GM21717 (cell line): ENCODE results near the gene SH3TC2.
"Not testable (repeated sequence)": the region's sequence is repeated elsewhere in the genome, so short reads cannot be mapped to it uniquely, and the experiment has no call there.

Experiments
- ATAC-seq: cut with Tn5 transposase; IDR thresholded peaks from one replicate; pipeline ENCODE4 v1.9.1; 2021; ENCODE audit warnings: mild to moderate bottlenecking, moderate library complexity; ENCODE audit not compliant: unreplicated experiment

Gene SH3TC2

GRCh38 chr5:149063017-149063687 is at the start of gene SH3TC2:
Gene SH3TC2, minus strand, starts transcription at chr5:149063062. Its CDS starts 40 bp downstream, at chr5:149063022.
- no peak for ATAC-seq

DNA sequence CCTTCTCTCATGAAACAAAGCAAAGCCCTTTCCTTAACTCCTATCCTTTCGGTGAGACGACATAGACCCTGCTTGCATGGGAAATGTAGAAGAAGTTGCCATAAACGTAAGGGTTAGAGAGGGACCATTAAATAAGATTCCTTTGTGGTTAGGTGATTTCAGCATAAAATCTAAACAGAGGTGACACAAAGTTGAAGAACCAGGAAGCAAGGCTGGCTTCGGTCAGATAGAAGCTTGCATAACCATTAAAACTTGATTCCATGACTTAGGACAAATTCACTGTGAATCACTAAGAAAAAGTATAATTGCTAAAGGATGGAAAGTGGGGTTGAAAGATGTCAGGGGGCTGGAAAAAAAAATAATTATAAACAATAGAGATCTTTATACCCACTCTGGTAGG is 47.5 kb upstream of the SH3TC2 start:
- ATAC-seq = no peak

- ATAC-seq = no peak
Measured at GRCh38 chr5:149108651-149109280, 45.9 kb upstream of the SH3TC2 start.

GRCh38 chr5:149100331-149100730 is 37.5 kb upstream of the SH3TC2 start:
- no peak for ATAC-seq

DNA sequence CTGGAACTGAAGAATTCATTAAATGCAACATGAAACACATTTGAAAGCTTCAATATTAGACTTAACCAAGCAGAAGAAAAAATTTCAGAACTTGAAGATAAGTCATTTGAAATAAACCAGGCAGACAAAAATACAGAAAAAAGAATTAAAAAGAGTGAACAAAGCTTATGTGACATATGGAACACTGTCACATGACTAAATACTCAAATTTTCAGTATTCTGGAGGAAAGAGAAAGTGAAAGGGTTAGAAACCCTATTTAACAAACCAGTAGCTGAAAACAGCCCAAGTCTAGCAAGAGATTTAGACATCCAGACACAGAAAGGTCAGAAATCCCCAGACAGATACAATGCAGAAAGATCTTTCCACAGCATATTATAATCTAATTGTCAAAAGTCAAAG is 37.1 kb upstream of the SH3TC2 start:
- no peak for ATAC-seq

GRCh38 chr5:149094996-149095395 is 32.1 kb upstream of the SH3TC2 start:
- ATAC-seq = no peak

GRCh38 chr5:149093625-149094024 is 30.8 kb upstream of the SH3TC2 start:
- ATAC-seq = no peak

DNA sequence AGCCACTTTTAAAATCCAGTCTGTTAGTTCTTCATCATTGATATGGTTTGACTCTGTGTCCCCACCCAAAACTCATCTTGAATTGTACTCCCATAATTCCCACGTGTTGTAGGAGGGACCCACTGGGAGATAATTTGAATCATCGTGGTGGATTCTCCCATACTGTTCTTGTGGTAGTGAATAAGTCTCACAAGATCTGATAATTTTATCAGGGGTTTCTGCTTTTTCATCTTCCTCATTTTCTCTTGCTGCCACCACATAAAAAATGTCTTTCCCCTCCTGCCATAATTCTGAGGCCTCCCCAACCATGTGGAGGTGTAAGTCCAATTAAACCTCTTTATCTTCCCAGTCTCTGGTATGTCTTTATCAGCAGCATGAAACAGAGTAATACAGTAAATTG is 26.9 kb upstream of the SH3TC2 start:
- ATAC-seq = no peak

DNA sequence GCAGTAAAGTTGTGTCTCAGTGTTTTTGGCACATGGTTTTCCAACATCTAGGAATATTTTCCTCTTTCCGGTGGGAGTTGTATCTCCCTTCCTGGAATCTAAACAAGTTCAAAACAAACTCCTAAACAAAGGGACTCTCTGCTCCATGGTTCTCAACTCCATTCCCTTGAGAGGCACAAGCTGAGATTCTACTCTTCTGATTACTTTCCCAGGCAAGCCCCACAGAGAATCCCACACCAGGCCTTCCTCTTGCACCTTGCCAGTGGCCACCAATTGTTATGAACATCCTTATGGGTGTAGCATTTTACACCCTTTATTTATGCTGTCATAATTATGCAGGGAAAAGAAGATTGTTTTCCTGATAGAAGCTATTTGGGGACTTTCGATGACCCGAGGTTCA is 25.8 kb upstream of the SH3TC2 start:
- ATAC-seq = no peak

DNA sequence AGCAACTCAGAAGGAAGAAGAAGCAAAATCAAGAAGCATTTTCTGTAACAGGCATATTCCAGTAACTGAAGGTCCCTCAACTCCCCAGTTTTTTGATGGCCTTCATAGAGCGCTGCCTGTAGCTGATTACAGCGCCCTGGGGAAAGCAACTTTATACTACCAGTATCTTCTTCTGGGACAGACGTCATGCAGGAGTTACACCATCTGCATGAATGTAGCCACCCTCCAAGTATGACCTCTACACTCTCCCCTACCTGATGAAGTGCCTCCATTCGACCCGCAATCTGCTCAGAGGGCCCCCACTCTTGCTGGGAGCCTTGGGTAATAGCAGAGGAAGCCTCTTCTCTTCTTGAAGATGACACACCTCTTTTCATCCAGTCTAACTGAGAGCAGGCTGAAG is 21.0 kb upstream of the SH3TC2 start:
- no peak for ATAC-seq

DNA sequence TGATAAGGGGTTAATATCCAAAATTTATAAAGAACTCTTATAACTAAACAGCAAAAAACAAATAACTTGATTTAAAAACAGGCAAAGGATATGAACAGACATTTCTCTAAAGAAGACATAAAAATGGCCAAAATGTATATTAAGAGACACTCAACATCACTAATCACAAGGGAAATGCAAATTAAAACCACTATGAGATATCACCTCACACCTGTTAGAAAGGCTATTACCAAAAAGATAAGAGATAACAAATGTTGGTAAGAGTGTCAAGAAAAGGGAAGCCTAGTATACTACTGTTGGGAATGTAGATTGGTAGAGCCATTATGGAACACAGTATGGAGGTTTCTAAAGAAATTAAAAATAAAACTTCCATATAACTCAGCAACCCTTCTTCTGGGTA is 19.4 kb upstream of the SH3TC2 start:
- ATAC-seq = no peak

DNA sequence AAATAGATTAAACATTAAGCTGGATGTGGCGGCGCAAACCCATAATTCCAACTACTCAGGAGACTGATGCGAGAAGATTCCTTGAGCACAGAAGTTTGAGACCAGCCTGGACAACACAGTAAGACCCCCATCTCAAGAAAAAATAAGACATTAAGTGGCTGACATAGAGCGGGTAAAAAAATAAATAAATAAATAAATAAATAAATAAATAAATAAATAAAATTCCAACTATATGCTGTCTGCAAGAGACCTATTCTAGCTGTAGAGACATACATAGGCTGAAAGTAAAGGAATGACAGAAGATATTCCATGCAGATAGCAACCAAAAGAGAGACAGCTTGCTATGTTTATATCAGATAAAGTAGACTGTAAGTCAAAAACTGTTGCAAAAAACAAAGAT is 17.4 kb upstream of the SH3TC2 start:
- no peak for ATAC-seq

DNA sequence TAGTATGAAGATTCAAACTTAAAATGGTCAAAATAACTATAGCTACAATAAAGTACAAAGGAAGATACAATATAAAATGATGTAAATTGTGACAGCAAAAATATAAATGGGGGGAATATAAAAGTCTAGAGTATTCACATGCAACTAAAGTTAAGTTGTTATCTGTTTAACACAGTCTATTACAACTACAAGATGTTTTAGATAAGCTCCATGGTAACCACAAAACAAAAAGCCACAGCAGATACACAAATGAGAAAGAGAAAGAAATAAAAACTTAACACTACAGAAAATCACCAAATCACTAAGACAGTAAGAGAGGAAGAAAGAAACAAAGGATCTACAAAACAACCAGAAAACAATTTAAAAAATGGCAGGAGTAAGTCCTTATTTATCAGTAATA is 17.0 kb upstream of the SH3TC2 start:
- ATAC-seq = no peak

GRCh38 chr5:149074071-149074470 is 11.2 kb upstream of the SH3TC2 start:
- not testable (repeated sequence) for ATAC-seq

GRCh38 chr5:149073213-149073612 is 10.4 kb upstream of the SH3TC2 start:
- no peak for ATAC-seq

GRCh38 chr5:149072791-149073190 is 9.9 kb upstream of the SH3TC2 start:
- ATAC-seq = no peak

DNA sequence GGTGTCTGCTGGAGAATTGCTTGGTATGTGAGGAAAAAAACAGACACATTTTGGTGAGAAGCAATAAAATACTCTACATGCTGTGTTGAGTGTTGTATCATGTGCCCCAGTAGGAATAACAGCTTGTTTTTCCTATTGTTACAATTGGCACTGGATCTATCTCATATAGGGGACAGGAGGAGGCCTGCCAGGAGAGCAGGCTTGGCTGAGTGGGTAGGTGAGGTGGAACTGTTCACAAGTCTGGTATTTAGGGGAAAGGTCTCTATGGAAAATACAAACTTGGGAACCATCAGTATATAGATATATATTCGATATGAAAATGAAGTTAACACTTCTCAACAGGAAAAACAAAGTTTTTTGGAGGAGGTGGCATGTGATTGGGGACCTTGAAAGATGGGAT is 9.5 kb upstream of the SH3TC2 start:
- ATAC-seq = no peak

GRCh38 chr5:149071756-149072155 is 8.9 kb upstream of the SH3TC2 start:
- no peak for ATAC-seq

DNA sequence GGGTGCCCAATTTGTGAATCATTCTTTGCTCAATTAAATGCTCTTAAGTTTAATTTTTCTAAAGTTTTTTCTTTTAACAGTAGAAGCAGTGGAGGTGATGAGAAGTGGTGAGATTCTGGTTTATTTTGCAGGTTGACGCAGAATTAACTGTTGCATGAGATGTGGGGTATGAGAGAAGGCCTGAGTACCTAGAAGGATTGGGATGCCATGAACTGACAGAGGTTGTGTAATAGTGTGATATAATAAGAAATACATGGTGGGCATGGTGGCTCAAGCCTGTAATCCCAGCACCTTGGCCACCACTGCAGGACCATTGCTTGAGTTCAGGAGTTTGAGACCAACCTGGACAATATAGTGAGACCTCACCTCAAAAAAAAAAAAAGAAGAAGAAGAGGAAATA is 8.4 kb upstream of the SH3TC2 start:
- no peak for ATAC-seq

DNA sequence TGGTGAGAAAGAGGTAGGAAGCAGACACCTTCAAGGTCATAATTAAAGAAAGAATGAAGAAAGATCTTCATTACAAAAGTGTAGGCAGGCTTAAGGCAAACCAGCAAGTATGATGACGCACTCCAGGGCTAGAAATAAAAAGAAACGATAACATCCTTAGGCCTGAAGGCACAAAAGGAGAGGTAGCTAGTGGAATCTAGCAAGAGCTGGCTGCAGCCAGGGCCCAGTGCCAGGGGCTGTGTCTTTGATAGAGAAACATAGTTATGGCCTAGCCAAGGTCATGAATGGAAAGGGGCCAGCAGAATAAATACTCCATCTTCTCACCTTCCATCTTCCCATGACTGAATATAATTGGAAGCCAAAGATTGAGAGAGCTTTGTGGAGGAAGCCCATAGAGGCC is 6.8 kb upstream of the SH3TC2 start:
- no peak for ATAC-seq

DNA sequence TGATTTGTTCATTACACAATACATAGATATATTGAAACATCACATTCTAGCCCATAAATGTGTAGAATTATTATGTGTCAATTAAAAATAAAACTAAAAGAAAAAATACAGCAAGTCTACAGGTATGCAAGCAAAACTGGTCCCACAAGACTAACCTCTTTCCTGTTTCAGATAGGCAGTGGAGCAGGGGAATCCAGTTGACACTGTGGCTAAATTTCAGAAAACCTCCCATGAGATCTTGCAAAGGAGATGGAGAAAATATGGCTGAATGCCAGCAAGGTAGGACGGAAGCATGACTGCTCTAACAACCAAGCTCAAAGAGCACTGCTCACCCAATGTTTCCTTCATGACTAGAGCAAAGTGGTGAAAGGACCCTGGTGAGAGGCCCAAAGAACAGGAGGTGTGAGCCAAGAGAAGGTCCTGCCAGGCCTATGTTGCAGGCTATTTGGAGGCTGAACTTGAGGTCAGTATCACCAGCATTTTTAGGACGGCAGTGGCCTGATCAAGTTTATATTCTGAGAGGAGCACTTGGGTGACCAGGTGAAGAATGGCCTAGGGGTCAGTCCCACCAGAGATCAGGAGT is 1.1 kb upstream of the SH3TC2 start:
- no peak for ATAC-seq

DNA sequence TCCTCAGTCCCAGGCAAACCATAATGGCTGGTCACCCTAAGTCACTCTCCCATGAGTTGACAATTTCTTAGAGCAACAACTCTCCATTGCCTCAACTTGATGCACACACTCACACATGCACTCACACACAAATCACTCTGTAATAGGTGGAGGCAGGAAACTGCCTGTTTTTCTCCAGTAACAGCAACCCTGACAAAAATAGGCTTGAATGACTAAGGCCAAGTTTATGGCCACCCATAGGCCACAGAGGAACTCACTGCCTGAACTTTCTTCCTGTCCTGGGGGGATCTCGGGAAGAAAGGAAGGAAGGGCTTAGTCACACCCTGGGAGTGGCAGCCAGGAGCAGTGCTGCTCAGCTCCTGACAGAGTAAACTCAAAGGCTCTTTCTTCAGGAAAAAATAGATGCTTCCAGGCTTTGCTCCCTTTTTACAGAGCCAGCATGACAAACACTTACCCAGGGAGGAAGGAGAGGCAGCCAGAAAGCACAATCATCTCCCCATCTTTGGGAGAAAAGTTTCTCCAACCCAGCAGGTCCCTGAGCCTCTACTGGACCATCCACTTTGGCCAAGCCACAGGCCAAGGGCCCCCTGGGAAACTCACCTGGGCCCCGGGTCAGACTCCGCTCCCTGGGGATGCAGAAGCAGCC is 368 bp downstream of the SH3TC2 start:
- no peak for ATAC-seq
